Type B pancreatic cell (in vitro differentiated cells): ENCODE data around the gene VCX. TPM values are rescaled to one million over a fixed set of nuclear protein-coding genes. Genes with fewer than 3 reads are reported as not detected.

Experiments used
- DNase-seq: peaks from one replicate; pipeline ENCODE4 v3.0.0; 2021; ENCODE audit warnings: mixed read lengths; ENCODE audit not compliant: unreplicated experiment; ENCODE audit errors: extremely low spot score
- H3K27ac Mint-ChIP-seq: 2 replicates; pipeline ENCODE4 v1.8.0; 2021; ENCODE audit warnings: mild to moderate bottlenecking, mixed read lengths
- H3K27me3 Mint-ChIP-seq: 2 replicates; pipeline ENCODE4 v1.8.0; 2021; ENCODE audit warnings: mixed read lengths
- H3K36me3 Mint-ChIP-seq: 2 replicates; pipeline ENCODE4 v1.8.0; 2021; ENCODE audit warnings: mixed read lengths
- H3K4me1 Mint-ChIP-seq: one replicate; pipeline ENCODE4 v1.8.0; 2021; ENCODE audit warnings: mixed read lengths; ENCODE audit not compliant: unreplicated experiment
- H3K4me3 Mint-ChIP-seq: 2 replicates; pipeline ENCODE4 v1.8.0; 2021; ENCODE audit warnings: mild to moderate bottlenecking, mixed read lengths
- H3K9me3 Mint-ChIP-seq: 2 replicates; pipeline ENCODE4 v1.8.0; 2021; ENCODE audit warnings: mixed read lengths
- total RNA-seq: library from RNA; stranded (reverse); gene quantifications from 2 replicates; pipeline ENCODE4 v1.2.1, GENCODE V29; 2021; ENCODE audit warnings: low replicate concordance
- TF ChIP-seq, protein P1 (sequence below): fragments of 200-600 bp; sonication (generic); conservative IDR thresholded peaks from 2 replicates; pipeline ENCODE4 v1.5.0; 2021; ENCODE audit warnings: antibody characterized with exemption, mild to moderate bottlenecking

The VCX gene
- total RNA-seq, 1 donor from 2014 or later, result not detected

DNA sequence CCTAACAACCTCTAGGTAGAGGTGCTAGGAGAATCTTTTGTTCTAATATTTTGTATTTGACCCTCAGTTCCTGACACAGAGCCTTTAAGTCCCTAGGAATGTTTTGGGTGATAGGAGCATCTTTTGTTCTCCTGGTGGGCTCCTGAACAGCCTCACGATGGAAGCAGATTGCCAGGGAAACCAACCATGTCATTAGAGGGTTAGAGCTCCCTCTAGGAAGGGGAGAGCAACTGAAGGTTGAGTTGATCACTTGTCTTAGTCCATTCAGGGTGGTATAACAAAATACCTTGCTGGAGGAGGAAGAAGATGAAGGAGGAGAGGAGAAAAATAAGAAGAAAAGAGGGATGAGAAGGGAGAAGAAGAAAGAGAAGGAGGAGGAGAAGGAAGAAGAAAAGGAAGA lies 9.2 kb downstream of the VCX start:
- H3K4me1 Mint-ChIP-seq, result no peaks in the 10 kb centered on the region
- H3K27ac Mint-ChIP-seq, result no peak overlapping the region
- no peaks in the 10 kb centered on the region for H3K27me3 Mint-ChIP-seq
- TF ChIP-seq, protein P1, sequence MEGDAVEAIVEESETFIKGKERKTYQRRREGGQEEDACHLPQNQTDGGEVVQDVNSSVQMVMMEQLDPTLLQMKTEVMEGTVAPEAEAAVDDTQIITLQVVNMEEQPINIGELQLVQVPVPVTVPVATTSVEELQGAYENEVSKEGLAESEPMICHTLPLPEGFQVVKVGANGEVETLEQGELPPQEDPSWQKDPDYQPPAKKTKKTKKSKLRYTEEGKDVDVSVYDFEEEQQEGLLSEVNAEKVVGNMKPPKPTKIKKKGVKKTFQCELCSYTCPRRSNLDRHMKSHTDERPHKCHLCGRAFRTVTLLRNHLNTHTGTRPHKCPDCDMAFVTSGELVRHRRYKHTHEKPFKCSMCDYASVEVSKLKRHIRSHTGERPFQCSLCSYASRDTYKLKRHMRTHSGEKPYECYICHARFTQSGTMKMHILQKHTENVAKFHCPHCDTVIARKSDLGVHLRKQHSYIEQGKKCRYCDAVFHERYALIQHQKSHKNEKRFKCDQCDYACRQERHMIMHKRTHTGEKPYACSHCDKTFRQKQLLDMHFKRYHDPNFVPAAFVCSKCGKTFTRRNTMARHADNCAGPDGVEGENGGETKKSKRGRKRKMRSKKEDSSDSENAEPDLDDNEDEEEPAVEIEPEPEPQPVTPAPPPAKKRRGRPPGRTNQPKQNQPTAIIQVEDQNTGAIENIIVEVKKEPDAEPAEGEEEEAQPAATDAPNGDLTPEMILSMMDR, result no peak
- H3K36me3 Mint-ChIP-seq, result no peaks in the 10 kb centered on the region
- H3K9me3 Mint-ChIP-seq, result no peaks in the 10 kb centered on the region
- no peak overlapping the region for H3K4me3 Mint-ChIP-seq
- DNase-seq, result no peak

DNA sequence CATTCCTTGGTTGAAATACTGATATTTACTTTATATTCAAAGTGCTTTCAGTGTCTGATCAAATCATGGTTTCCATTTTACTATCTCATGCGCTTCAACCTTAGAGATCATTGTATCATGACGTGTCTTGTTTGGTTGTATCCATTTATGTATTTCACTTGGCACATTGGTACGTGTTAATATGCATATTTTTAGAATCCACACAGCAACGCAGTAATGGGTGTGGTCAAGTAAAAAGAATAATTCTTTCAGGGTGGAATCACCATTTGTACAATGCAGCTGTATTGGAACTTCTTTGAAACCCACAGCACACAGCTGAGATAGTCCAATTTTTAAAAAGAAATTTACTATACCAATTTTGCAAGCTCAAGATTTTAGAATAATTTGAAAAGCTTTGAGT lies 29.1 kb downstream of the VCX start:
- no peaks in the 10 kb centered on the region for H3K4me1 Mint-ChIP-seq
- H3K27ac Mint-ChIP-seq, result no peak overlapping the region
- TF ChIP-seq, protein P1, result no peak
- H3K9me3 Mint-ChIP-seq, result peaks cover 5% of the 10 kb centered on the region
- H3K4me3 Mint-ChIP-seq, result no peak overlapping the region
- H3K27me3 Mint-ChIP-seq, result no peaks in the 10 kb centered on the region
- no peaks in the 10 kb centered on the region for H3K36me3 Mint-ChIP-seq
- no peak for DNase-seq

DNA sequence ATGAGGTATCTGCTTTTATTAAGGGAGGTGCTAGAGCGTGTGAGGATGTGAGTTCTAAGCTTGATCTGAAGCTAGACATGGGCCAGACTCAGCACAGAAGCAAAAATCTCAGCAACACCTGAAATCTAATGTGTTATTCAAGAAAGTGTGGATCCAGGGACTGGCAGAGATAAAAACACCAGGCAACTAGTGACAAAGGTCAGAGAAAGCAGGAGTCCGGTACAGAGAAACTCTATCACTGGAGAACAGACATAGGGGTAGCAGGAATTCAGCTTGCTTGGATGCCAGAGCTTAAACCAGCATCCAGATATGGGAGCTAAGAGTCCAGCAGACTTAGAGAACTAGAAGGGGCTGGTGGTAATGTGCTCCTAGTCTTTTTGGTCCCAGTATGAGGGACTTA lies 34.0 kb downstream of the VCX start:
- H3K27me3 Mint-ChIP-seq, result peaks cover 3% of the 10 kb centered on the region
- DNase-seq, result no peak
- H3K9me3 Mint-ChIP-seq, result no peaks in the 10 kb centered on the region
- no peak overlapping the region for H3K27ac Mint-ChIP-seq
- H3K4me3 Mint-ChIP-seq, result no peak overlapping the region
- no peaks in the 10 kb centered on the region for H3K4me1 Mint-ChIP-seq
- no peaks in the 10 kb centered on the region for H3K36me3 Mint-ChIP-seq
- TF ChIP-seq, protein P1, result no peak

DNA sequence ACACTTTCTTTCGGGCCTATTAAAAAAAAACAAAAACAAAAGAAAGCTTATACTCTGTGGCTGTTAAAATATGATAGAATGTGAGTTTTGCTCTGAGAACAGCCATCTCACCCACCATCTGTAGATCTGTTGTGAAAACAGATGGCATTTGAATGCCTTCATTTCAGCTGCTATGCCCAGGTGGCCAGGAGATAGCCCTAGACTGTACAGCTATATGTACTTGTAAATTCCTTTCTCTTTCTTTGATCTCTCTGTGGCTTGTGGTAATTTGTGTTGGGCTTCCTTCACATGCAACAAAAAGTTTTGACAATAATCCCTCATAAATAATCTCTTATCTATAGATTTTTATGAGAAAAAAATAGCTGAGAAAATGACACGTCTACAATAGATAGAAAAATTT lies 46.2 kb downstream of the VCX start:
- no peaks in the 10 kb centered on the region for H3K9me3 Mint-ChIP-seq
- H3K27ac Mint-ChIP-seq, result no peak overlapping the region
- no peak for DNase-seq
- TF ChIP-seq, protein P1, result no peak
- no peak overlapping the region for H3K4me3 Mint-ChIP-seq
- H3K4me1 Mint-ChIP-seq, result no peaks in the 10 kb centered on the region
- peaks cover 12% of the 10 kb centered on the region for H3K27me3 Mint-ChIP-seq
- H3K36me3 Mint-ChIP-seq, result no peaks in the 10 kb centered on the region

DNA sequence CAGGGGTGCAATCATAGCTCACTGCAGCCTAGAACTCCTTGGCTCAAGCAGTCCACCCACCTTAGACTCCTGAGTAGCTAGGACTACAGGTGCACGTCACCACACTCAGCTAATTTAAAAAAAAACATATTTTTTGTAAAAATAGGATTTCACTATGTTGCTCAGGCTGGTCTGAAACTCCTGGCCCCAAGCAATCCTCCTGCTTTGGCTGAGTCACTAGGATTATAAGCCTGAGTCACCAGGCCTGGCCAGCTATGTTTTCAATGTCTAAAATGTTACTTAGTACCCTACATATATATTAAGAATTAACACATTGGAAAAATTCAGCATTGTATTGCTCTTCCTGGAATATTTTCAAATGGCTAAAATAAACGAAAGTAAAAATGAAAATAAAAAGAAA lies 46.7 kb downstream of the VCX start:
- H3K36me3 Mint-ChIP-seq, result no peaks in the 10 kb centered on the region
- no peaks in the 10 kb centered on the region for H3K4me1 Mint-ChIP-seq
- H3K4me3 Mint-ChIP-seq, result no peak overlapping the region
- TF ChIP-seq, protein P1, result no peak
- peaks cover 12% of the 10 kb centered on the region for H3K27me3 Mint-ChIP-seq
- no peak overlapping the region for H3K27ac Mint-ChIP-seq
- no peaks in the 10 kb centered on the region for H3K9me3 Mint-ChIP-seq
- DNase-seq, result no peak

DNA sequence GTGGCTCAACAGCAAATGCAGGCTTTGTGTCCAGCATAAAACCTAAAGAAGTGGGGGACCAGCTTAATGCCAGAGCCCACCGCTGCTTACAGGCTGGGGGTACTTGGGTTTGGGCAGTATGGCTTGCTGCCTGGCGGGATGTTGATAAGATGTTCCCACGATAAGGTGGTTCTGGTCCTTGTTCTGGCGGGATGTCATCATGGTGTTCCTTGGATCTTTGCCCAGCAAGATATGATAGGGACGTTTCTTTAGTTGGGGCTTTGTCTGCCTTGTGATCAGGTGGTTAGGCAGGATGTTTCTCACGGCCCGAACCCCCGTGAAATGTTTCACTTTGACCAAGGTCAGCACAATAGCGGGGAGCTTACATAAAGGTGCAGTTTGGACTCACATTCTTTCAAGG lies 49.0 kb downstream of the VCX start:
- Mint-ChIP-seq H3K4me1 (no peaks in the 10 kb centered on the region), H3K27ac (no peak overlapping the region), H3K36me3 (no peaks in the 10 kb centered on the region), H3K27me3 (peaks cover 8% of the 10 kb centered on the region), H3K9me3 (no peaks in the 10 kb centered on the region), H3K4me3 (no peak overlapping the region)
- no peak for DNase-seq
- TF ChIP-seq, protein P1, result no peak
